Posterior cingulate gyrus (tissue), 11 donors: ENCODE measurements around the gene MTUS2.

Experiments used
- DNase-seq, 10 donors: peaks; one replicate each; pipeline versions ENCODE4 v3.0.0 to v3.0.0-alpha.2; 2020 to 2021; ENCODE audit warnings: mixed read lengths in 3 of 10
- intact Hi-C: fragments of 100-400 bp; cut with DNase I; formaldehyde crosslinking; loops from one replicate; pipeline ENCODE4 v1.15.1; 2023

The MTUS2 gene

DNA sequence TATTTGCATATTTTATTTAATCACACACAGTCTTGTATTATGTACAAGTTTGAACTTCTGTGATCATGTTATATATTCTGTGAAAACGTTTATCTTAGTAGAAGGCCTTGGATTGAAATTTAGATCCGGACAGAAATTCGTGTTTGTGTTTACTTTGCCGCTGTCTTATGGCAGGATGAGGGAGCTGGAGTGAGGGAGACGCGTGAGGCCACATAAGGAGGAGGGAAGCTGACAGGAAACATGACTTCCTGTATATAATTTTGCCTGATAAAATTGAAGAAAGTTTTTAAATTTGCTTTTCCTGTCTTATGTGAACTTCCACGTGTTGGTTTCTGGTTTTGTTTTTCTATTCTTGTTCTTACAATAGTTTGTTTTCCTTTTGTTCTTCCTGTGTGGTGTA lies 200.2 kb downstream of the MTUS2 start:
- no peak for DNase-seq
- intact Hi-C loops, result no loop called here

DNA sequence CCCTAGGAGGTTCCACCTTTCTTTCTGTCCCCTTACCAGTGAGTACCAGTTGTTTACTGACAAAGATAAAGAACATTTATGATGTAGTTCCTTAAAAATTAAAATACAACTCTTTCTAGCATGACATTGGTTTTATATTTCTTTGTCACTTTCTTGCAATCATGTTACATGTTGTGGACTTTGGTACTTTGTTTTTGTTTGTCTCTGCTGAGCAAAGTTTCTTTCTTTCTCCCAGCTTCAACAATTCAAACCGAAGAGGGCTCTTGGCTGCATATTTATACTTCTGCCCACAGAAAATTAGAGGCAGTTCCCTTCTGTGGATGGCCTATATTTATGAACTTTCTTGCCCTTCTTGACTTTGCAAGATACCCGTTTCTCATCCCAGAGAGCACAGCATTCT lies 201.2 kb downstream of the MTUS2 start:
- no peak for DNase-seq
- intact Hi-C loops, result no loop called here

DNA sequence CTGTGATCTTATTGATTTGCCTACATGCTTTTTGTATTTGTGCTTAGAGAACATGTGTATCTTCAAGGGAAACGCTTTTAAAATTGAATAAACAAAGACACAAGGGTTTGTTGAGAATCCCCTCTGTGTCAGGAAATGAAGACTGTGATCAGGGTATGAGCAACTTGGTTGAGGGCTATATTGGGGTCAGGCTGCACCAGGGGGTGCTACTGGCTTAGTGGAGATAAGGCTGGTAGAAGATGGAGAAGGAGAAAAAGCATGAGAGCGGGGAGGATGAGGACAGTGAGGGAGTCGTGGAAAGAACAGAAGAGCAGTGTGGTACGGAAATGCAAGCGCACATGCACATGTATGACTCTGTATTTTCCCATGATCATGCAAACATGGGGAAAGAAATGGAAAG lies 201.6 kb downstream of the MTUS2 start:
- intact Hi-C loops, result no loop called here
- DNase-seq, result no peak

DNA sequence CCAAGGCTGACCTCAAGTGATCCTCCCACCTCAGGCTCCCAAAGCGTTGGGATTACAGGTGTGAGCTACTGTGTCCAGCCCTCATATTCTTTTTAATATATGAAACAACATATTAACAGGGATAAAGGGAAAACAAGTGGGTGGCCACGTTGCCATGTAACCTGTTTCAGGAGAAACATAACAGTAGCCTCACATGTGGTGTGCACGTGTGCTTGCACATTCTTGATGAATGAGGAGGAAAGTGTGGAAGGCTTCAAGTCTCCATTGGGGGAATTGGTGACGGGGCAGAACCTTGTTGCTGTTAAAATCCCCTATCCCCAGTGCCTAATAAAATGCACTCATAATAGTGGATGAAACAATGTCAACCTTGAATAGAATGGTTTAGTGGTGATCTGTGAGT lies 202.3 kb downstream of the MTUS2 start:
- intact Hi-C loops, result no loop called here

DNA sequence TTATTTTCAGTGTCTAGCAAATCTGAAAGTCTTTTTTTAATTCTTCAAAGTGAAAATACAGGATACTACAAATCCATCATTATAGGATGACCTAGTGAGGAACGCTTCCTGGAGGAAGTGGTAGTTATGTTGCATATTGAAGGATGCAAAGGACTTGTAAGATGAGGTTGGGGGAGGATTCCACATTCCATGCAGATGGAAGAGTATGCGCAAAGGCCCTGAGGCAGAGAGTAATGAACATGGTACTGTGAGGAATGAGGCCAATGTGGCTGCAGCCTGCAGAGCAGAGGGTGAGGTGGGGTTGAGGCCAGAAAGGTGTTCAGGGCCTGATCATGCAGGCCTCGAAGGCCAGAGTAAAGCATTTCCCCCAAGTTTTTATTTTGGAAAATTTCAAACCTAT lies 202.8 kb downstream of the MTUS2 start:
- intact Hi-C loops, result no loop called here
- no peak for DNase-seq

More for the DNA sequence above, 202.3 kb downstream of the MTUS2 start:
- no peak for DNase-seq

DNA sequence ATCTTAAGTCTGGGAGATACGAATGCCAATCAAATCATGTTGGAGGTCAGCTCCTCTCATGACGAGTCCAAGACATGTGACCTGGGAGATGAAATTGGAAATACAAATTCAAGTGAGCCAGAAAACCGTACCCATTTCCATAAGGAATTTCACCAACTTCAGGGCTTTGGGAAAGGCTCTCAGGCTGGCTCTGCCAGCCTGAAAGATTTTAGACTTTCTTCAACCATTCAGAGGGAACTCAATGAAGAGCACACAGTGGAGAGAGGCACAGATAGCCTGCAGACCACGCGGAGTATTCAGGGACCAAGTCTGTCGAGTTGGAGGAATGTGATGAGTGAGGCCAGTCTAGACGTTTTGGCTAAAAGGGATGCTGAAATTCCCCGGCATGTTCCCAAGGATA lies 204.6 kb downstream of the MTUS2 start:
- no peak for DNase-seq

DNA sequence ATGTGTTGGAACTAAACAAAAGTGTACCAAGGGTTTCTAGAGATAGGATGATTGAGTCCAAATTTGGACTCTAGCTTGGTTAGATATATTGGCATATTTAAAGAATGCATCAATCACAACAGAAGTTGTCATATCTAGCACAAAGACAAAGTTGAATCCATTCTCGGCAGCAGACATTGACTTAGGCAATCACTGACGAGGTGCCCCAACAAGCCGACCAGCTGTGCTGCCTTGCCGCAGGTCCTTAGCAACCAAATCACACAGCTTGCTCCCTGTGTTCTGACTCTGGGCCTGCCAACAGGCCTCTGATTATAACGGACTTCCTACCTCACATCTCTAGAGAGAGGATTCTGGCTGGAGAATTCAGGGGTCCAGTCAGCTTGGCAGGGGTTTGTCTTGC lies 208.7 kb downstream of the MTUS2 start:
- intact Hi-C loops, result no loop called here
- no peak for DNase-seq

More for the DNA sequence above, 204.6 kb downstream of the MTUS2 start:
- intact Hi-C loops, result no loop called here

DNA sequence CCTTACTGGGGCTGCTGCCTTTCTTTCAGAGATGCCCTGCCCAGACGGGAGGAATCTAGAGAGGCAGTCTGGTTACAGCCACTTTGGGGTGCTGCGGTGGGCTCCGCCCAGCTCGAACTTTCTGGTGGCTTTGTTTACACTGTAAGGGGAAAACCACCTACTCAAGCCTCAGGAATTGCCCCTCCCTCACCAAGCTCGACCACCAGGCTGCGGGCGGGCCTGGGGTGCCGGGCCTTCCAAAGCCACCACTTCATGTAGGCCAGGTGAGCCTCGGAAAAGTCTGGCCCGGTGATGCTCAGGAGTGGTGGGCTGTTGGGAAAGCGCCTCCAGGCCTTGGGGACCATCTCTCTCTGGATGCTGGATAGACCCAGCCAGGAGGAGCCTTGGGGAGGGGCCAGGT lies 218.6 kb downstream of the MTUS2 start:
- DNase-seq, result no peak
- intact Hi-C loops, result no loop called here

DNA sequence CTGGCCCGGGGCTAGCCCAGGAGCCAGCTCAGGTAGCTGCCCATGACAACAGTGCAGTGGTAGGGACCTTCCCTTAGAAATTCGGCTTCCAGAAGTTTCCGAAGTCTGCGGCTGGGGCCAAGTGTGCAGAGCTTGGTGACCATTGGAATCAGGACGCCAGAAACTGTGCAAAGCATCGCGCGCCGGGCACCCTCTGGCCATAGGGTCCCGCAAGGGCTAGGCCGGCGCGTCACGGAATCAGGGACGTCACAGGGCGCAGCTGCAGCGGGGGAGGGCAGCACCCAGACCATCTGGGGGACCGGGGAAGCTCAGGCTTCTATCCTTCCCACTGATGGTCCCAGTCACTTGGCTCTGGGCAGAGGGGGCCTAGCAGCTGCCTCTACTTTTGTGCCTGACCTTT lies 219.1 kb downstream of the MTUS2 start:
- intact Hi-C loops, result no loop called here
- DNase-seq, result no peak

DNA sequence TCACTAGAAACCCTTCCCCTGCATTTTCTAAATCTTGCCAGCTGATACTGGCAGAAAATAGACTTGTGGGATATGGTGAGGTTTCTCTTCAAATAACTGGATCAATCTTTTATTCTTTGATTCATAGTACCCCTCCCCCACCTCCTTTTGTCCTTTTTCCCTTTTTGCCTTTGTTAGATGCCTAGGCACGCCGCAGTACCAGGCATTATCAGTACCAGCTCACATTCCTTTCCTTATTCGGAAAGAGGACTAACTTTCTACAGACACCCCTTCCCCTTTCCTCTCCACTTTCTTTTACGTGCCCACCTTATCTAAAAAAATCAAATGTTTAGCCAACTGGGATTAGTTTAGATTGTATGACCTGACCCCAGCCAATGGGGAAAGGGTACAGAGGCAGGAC lies 226.4 kb downstream of the MTUS2 start:
- intact Hi-C loops, result no loop called here
- no peak for DNase-seq

DNA sequence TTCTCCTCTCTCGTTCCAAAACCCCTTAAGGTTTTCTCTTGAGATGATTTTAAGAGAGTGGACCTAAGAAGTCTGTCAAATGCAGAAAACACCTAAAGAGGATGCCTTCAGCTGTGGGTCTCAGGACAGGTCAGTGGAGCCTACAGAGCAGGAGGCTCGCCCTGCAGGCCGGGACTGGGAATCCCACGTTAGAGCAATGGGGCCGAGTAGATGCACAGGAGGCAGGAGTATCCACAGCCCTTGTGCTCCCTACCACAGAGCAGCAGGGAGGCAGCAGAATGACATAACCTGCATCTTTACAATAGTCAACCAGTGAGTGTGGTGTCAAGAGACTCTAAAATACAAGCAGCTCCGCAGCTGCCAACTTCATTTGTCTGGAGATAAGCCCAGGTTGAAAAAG lies 229.4 kb downstream of the MTUS2 start:
- intact Hi-C loops, result no loop called here
- DNase-seq, result no peak

DNA sequence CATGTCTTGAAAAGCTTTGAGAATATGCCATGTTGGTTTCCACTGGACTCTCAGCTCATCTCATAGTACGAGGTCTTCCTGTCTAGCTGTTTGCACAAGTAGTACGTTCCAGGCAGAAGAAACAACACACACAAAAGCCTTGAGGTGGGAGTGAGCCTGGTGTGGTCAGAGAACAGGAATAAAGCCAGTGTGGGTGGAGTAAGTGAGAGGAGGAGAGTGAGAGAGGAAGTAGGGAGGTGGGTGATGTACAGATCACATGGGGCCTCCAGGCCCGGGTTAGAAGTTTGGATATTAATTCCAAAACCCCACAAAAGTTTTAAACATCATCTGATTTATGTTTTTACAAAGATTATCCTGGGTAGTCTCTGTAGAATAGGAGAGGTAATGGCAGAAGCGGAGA lies 230.6 kb downstream of the MTUS2 start:
- intact Hi-C loops, result no loop called here
- DNase-seq, result no peak

DNA sequence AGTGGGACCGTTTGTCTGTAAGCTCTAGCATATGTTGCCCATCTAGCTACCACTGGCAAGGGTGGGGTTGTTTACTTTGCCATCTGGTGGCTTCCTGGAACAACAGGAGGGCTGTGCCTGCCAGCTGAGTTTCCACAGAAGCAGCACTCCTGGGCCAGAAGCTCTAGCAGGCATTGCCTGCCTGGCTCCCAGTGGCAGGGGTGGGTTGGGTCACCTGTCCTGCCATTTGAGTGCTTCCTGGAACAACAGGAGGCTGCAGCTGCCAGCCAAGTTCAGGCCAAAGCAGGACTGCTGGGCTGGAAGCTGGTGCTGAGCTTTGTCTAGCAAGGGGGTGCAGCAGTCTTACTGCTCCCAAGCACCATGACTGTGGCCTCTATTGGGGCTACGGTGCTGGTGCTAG lies 239.7 kb downstream of the MTUS2 start:
- intact Hi-C loops, result no loop called here
- DNase-seq, result peak in 1 of 10 donors; percentile 77

DNA sequence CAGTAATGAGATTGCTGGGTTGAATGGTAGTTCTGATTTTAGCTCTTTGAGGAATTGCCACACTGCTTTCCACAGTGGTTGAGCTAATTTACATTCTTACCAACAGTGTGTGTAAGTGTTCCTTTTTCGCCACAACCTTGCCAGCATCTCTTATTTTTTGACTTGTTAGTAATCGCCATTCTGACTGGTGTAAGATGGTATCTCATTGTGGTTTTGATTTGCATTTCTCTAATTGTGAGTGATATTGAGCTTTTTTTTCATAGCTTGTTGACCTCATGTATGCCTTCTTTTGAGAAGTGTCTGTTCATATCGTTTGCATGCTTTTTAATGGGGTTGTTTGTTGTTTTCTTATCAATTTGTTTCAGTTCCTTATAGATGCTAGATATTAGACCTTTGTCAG lies 245.0 kb downstream of the MTUS2 start:
- no peak for DNase-seq
- intact Hi-C loops, result no loop called here

DNA sequence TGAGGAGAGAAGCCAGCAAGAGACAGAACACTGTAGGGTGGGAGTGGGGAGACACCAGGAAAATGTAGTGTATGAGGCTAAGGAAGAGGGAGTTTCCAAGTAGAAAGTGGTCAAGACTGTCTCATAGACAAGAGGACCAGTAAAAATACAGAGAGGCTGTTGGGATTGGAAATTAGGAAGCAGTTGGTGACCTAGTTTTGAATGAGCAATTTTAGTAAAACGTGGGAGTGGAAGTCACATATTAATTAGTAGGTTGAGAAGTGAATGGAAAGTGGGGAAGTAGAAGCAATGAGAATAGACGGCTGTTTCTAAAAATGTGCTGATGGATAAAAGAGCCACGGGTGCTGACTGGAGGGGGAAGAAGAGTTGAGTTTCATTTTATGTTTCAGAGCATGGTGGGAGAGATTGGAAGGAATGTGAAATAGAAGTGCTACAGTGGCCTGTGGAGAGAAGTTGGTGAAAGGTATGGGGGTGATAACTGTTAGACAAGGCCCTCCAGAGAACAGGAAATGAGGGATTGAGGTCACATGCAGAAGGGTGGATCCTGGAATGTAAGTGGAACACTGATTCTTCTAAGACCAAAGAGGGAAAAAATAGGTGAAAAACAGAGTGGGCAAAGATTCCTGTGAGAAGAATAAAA lies 247.3 kb downstream of the MTUS2 start:
- DNase-seq, result no peak
- intact Hi-C loops, result no loop called here

DNA sequence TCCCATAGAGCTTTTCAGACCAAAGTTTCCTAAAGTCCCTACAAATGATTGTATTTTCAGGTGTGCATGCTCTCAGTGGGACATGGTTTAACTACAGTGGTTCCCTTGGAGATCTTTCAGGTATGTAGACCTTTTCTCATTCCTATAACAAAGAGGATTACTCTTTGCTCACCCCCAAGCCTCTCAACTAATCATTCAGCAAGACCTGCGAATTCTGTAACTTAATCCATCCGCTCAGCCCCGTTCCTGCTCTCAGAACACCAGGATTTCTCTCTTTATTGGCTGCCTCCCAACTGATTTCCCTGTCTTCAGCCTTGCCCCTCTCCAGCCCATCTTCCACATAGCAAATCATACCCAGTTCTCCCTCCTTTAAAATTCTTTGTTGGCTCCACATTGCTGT lies 253.6 kb downstream of the MTUS2 start:
- DNase-seq, result no peak
- intact Hi-C loops, result no loop called here

DNA sequence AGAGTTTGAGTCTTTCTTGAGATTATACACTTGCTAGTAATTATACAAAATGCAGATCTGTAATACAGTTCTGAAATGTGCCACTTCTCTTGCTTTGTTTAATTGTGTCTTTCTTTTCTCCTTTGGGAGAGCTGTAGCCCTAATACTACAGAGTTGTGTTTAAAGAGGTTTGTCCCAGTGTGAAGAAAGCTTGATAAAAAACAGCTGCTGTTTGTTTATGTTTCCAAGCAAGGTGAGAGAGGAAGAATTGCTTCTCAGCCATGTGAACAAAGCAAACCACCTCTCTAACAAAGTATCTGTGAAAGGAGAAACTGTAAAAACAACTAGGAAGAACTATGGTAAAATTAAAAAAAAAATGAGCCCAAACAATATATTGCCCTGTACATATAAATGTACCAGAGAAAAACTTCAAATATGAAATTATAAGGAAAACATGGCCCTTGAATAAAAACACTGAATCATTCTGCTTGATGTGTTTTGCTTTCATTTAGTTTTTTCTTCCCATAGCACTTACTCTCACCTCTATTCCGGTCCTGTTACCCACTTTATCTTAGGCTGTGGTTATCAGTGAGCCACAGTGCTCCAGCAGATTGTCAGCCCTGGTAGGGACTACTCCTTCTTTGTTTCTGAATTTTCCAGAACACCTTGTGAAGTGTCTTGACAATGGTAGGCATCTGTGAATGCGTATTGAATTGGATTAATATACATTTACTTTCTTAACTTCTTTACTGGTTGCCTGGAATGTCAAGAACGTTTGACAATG lies 257.1 kb downstream of the MTUS2 start:
- no peak for DNase-seq
- intact Hi-C loops, result no loop called here

DNA sequence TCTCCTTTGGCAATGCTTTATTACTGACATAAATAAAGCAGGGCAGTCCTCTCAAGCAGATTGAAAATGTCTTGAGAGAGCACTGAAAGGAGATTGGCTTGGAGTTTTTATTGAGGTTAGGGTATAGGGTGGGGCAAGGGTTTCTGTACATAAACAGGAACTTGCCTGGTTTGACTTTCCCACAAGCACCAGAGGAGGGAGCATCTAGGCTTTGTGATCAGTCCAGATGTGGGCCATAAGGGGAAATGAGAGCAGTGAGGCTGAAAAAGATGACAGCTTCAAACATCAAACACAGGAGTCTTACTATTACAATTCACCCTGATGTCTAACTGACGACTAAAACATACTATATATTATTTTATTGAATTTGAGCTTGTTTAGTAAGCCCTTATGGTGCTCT lies 260.9 kb downstream of the MTUS2 start:
- peak in 1 of 10 donors; percentile 42 for DNase-seq

DNA sequence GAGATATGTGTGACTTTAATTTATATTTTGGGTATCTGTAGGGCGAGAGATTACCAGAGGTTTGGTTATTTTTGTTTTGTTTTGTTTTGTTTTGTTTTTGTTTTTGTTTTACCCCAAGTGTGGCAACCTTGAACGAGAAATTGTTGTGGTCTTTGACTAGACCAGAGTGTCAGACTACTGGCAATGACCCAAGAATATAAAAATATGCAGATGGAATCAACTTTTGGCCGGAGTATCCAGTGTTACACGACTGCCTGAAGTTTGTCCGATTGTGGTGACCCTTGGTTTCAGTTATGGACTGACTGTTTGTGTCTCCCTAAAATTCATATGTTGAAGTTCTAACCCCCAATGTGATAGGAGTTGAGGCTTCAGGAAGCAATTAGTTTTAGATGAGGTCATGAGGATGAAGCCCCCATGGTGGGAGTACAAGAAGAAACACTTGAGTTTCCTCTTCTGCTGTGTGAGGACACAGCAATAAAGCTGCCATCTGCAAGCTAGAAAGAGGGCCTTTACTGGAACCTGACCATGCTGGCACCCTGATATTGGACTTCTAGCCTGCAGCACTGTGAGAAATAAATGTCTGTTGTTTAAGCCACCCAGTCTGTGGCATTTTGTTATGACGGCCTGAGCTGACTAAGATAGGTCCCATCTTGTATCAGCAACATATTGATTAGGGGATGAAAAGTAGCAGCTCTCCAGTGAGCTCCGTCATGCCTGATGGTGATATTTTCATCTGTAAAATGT lies 261.7 kb downstream of the MTUS2 start:
- intact Hi-C loops, result no loop called here
- no peak for DNase-seq

More for the DNA sequence above, 260.9 kb downstream of the MTUS2 start:
- intact Hi-C loops, result no loop called here

DNA sequence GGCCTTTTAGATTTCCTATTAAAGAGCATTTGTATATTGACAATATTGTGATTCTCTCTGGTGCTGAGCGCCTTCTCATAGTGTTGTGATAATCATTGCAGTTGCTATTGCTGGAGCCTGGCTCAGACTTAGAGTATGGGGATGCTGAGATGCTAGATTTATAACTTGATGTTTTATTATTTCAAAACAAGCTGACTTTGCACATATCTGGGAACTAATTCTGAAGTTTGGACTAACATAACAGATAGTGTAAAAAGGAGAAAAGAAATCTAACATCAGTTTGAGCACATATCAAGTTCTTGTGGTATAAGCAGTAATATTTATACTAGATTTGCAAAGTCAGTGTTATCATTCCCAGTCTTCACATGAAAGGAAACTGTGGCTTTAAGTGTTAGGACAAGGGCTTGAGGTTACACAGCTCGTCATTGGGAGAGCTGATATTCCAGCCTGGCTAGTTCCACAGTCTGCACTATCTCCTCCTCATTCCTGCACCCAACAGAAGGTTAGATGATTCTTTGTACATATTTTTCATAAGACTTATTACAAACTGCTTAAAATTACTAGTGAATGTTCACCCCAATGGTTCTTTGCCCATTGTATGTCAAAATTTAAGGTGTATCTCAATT lies 279.8 kb downstream of the MTUS2 start:
- intact Hi-C loops, result no loop called here
- DNase-seq, result no peak

DNA sequence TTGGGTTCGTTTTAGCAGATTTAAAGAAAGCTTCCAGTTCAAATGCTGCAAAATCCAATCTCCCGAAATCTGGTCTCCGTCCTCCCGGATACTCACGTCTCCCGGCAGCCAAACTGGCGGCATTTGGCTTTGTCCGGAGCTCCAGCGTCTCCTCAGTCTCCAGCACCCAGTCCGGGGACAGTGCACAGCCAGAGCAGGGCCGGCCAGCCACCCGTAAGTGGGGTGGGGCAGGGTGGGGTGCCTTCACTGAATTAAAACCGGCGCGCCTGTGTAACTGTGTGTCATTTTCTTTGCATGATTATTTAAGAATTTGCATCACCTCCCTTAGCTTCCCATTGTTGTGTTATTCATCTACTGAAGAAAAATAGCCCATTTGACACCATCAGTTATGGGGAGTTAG lies 280.6 kb downstream of the MTUS2 start:
- intact Hi-C loops, result no loop called here
- DNase-seq, result peak in 1 of 10 donors; percentile 69
